ENCODE results near the gene RADIL.
A peak's percentile ranks its signal among the peaks of the same experiment; 100 is the strongest.

The RADIL gene

DNA sequence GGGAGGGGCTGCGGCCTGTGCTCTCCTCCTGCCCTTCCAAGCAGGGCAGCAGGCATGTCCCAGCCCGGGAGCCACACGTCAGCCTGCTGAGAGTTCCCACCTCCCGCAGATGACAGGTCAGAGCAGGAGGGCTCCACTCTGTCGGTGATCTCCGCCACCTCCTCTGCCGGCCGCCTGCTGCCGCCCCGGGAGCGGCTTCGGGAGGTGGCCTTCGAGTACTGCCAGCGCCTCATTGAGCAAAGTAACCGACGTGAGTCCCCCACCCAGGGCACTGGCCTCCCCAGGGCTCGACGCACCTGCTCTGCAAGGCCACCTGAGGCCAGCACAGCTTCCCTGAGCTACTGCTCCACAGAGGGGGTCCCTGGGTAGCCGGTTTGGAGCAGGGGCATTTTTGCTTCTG is 98.7 kb downstream of the RADIL start:
- Mint-ChIP-seq H3K4me1 (ENCODE audit: low read depth) (peaks cover 2% of the 10 kb centered on the region), H3K36me3 (ENCODE audit: low read depth) (peaks cover 73% of the 10 kb centered on the region), H3K27me3 (no peaks in the 10 kb centered on the region), H3K4me3 (no peak overlapping the region), H3K9me3 (no peaks in the 10 kb centered on the region), H3K27ac (no peak overlapping the region)
- DNase-seq, result no peak

DNA sequence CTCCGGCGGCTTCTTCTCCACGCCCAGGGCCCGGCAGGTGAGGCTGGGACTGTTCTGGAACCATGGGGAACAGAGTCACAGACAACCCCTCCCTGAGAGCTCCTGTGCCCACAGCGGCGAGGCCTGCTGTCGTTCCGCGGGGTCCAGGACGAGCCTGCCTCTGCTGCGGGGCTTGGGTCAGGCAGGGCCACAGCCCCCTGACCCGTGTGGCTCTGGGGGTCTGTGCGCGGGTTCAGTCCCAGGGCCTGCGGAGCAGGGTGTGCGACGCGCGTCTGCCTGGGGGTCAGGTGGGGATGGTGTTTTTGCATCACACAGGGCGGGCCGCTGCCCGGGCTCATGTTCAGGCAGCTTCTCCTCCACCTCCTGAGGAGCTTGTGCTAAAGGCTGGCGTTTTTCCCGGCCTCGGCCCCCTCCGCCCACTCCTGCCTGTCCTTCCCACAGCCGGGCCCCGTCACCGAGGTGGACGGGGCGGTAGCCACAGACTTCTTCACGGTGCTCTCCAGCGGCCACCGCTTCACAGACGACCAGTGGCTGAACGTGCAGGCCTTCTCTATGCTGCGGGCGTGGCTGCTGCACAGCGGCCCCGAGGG is 99.7 kb downstream of the RADIL start:
- Mint-ChIP-seq H3K9me3 (no peaks in the 10 kb centered on the region), H3K27me3 (no peaks in the 10 kb centered on the region), H3K27ac (no peak overlapping the region), H3K36me3 (ENCODE audit: low read depth) (peaks cover 69% of the 10 kb centered on the region), H3K4me3 (no peak overlapping the region), H3K4me1 (ENCODE audit: low read depth) (peaks cover 2% of the 10 kb centered on the region)
- DNase-seq, result no peak

- Mint-ChIP-seq H3K27ac (no peak overlapping the region), H3K36me3 (ENCODE audit: low read depth) (peaks cover 65% of the 10 kb centered on the region), H3K4me3 (no peak overlapping the region), H3K4me1 (ENCODE audit: low read depth) (peaks cover 4% of the 10 kb centered on the region), H3K9me3 (no peaks in the 10 kb centered on the region), H3K27me3 (no peaks in the 10 kb centered on the region)
- no peak for DNase-seq
Measured at GRCh38 chr7:4783292-4783652, 100.2 kb downstream of the RADIL start.

DNA sequence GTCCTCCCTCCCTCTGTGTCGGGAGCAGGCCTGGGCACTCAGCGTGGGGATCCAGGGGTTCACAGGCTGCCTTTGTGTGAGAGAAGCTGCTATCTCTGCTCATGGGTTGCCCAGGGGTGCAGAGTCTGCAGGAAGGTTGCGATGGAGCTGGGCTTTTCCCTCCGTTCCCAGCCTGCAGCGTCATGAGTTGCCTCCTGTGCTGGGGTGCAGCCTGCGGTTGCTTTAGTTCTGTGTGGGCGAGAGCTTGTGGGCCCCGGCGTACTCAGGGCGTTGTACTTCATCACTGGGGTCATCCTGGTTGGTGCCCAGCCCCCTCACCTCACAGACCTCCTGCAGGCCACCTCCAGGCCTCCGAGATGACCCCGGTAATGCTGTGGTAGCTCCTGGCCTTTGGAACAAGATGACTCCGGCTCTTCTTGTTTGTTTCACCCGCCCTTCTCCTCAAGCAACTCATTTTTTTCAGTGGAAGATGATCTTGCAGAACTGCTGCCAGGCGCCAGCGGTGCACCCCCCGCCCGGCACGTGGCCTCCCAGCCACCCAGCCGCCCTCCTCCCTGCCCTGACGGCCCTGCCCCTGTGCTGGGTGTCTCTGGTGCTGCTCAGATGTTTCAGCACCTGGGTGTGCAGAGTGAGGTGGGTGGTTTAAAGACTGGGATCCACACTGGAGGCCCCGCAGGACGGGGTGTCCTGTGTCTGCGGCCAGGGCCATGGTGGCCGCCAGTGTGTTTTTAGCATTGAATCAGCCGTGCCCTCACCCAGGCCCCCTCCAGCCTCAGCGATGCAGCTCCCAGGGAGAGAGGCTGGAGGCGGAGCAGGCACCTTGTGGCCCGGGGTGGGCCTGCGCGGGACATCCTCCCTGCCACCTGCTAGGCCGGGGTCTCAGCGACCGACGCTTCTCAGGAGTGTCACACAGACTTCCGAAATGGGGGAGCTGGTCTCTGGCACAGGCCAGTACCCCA is 100.9 kb downstream of the RADIL start:
- H3K4me1 Mint-ChIP-seq (ENCODE audit: low read depth), result peaks cover 11% of the 10 kb centered on the region
- no peaks in the 10 kb centered on the region for H3K27me3 Mint-ChIP-seq
- DNase-seq, result no peak
- H3K27ac Mint-ChIP-seq, result no peak overlapping the region
- peaks cover 66% of the 10 kb centered on the region for H3K36me3 Mint-ChIP-seq (ENCODE audit: low read depth)
- no peak overlapping the region for H3K4me3 Mint-ChIP-seq
- no peaks in the 10 kb centered on the region for H3K9me3 Mint-ChIP-seq

DNA sequence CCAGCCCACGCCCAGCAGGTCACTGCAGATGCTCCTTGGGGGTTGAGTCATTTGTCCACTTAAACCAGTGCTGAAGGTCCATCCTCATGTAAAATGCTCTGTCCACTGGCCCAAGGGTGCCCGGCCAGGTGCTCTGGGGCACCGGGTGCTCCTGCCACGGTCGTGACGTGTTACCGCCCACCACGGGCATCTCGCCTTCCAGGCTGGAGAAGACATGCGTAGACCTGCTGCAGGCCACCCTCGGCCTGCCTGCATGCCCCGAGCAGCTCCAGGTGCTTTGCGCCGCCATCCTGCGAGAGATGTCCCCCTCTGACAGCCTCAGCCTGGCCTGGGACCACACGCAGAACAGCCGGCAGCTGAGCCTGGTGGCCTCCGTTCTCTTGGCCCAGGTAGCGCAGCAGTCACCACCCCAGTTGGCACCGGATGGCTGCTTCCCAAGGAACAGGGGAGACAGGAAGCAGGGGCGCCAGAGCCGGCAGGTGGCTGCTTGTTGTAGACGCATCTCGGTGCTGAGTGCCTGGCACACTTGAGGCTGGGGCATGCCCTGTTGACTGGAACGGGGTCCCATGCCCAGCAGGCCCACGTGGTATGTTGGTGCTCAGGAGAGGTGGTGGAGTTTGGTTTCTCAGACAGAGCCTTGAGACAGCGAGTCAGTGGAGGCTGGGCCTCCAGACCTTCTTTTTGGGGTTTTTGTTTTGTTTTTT is 102.0 kb downstream of the RADIL start:
- H3K27me3 Mint-ChIP-seq, result no peaks in the 10 kb centered on the region
- peaks cover 19% of the 10 kb centered on the region for H3K4me1 Mint-ChIP-seq (ENCODE audit: low read depth)
- no peak overlapping the region for H3K27ac Mint-ChIP-seq
- H3K9me3 Mint-ChIP-seq, result no peaks in the 10 kb centered on the region
- DNase-seq, result no peak
- H3K36me3 Mint-ChIP-seq (ENCODE audit: low read depth), result peaks cover 65% of the 10 kb centered on the region
- no peak overlapping the region for H3K4me3 Mint-ChIP-seq

DNA sequence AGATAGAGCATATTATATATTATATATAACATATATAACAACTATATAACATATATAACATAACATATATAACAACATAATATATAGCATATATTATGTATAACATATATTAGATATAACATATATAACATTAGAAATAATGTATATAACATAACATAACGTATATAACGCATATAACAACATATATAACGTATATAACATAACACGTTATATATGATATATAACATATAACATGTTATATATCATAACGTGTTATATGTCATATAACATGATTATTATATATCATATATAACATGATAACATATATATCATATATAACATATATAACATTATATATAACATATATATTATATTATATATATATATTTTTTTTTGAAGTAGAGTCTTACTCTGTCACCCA is 104.4 kb downstream of the RADIL start:
- H3K9me3 Mint-ChIP-seq, result no peaks in the 10 kb centered on the region
- DNase-seq, result no peak
- H3K27ac Mint-ChIP-seq, result no peak overlapping the region
- H3K4me1 Mint-ChIP-seq (ENCODE audit: low read depth), result peaks cover 36% of the 10 kb centered on the region
- H3K36me3 Mint-ChIP-seq (ENCODE audit: low read depth), result peaks cover 62% of the 10 kb centered on the region
- H3K27me3 Mint-ChIP-seq, result no peaks in the 10 kb centered on the region
- no peak overlapping the region for H3K4me3 Mint-ChIP-seq

- H3K27me3 Mint-ChIP-seq, result no peaks in the 10 kb centered on the region
- H3K4me3 Mint-ChIP-seq, result peak overlapping the region; percentile 99
- no peaks in the 10 kb centered on the region for H3K9me3 Mint-ChIP-seq
- H3K36me3 Mint-ChIP-seq (ENCODE audit: low read depth), result peaks cover 57% of the 10 kb centered on the region
- no peak for DNase-seq
- peaks cover 41% of the 10 kb centered on the region for H3K4me1 Mint-ChIP-seq (ENCODE audit: low read depth)
- peak overlapping the region; percentile 99 for H3K27ac Mint-ChIP-seq
Measured at GRCh38 chr7:4775848-4776623, 107.5 kb downstream of the RADIL start.

DNA sequence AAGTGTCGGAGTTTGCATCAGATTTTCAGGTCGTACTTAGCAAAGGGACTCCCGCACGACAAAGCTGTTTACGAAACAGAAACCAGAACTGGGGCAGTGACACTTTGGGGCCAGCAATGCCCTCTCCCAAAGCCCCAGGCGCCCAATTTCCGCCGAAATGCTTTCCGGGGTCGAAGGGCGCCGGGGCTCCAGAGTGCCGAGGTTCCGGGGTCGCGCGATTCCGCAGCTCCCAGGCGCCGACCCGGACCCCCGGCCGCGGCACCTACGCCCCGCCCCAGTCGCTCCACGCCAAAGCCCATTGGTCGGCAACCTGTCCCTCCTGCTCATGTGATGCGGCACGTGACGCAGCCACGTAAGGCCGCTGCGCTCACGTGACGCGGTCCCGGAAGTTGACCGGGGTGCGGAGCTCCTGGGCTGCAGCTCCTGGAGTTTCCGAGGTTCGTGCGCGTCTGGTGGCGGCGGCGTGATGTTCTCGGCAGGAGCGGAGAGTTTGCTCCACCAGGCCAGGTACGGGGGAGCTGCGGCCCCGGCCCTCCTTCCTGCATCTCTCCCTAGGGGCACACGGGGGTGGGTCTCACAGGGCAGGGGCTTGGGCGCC is 108.2 kb downstream of the RADIL start, which contains the start of gene AP5Z1:
AP5Z1 (plus strand) TSS at position 374 of the 598 bp plus-strand sequence; CDS start at position 467, 93 bp downstream.
- Mint-ChIP-seq H3K27me3 (no peaks in the 10 kb centered on the region), H3K36me3 (ENCODE audit: low read depth) (peaks cover 55% of the 10 kb centered on the region), H3K27ac (peak within 1 kb of the TSS; percentile 99), H3K9me3 (no peaks in the 10 kb centered on the region), H3K4me3 (peak within 1 kb of the TSS; percentile 99), H3K4me1 (ENCODE audit: low read depth) (peaks cover 40% of the 10 kb centered on the region)
- peak; percentile 96 for DNase-seq

- H3K27ac Mint-ChIP-seq, result peak overlapping the region; percentile 99
Measured at GRCh38 chr7:4774658-4775249, 108.8 kb downstream of the RADIL start.

DNA sequence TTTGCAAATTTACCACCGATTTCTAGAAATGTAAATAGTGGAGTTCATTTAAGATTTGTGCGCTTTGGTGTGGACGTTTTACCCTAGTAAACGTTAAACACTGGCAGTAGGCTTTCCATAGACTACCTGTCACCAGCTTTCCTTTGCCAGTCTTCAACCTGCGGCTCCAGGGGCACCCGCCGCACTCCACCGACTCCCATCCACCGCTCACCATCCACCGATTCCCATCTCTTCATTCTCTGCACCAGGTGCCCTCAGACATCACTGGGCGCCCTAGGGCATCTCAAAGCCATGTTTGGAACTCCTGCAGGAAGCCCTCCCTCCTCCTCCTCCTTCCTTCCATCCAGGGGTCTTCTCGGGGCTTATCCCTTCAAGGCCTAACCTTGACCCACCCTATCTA is 109.5 kb downstream of the RADIL start:
- Mint-ChIP-seq H3K9me3 (no peaks in the 10 kb centered on the region), H3K36me3 (ENCODE audit: low read depth) (peaks cover 55% of the 10 kb centered on the region), H3K4me1 (ENCODE audit: low read depth) (peaks cover 45% of the 10 kb centered on the region)

More at GRCh38 chr7:4774658-4775249, 108.8 kb downstream of the RADIL start:
- DNase-seq, result no peak
- Mint-ChIP-seq H3K4me3 (peak overlapping the region; percentile 99), H3K36me3 (ENCODE audit: low read depth) (peaks cover 52% of the 10 kb centered on the region), H3K4me1 (ENCODE audit: low read depth) (peaks cover 42% of the 10 kb centered on the region), H3K9me3 (no peaks in the 10 kb centered on the region), H3K27me3 (no peaks in the 10 kb centered on the region)

DNA sequence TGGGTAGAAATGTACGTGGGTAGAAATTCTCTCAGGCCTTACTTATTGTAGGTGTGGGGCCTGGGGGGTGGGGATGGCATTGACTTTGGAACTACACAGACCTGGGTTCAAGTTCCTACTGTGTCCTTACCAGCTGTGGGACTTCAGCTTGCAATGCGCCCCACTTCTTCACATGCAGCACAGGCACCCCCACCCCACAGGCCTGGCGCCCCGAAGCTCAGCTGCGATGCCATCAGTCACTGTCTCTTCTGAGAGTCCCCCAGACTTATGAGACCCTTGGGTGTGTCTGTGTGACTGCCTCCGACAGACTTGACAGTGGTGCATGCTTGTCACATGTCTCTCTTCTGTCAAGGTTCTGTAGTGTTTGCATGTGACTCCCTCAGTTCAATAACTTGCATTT is 111.2 kb downstream of the RADIL start:
- no peak for DNase-seq
- H3K9me3 Mint-ChIP-seq, result no peaks in the 10 kb centered on the region
- H3K36me3 Mint-ChIP-seq (ENCODE audit: low read depth), result peaks cover 50% of the 10 kb centered on the region
- H3K4me3 Mint-ChIP-seq, result no peak overlapping the region
- H3K27ac Mint-ChIP-seq, result no peak overlapping the region
- H3K27me3 Mint-ChIP-seq, result no peaks in the 10 kb centered on the region
- H3K4me1 Mint-ChIP-seq (ENCODE audit: low read depth), result peaks cover 34% of the 10 kb centered on the region

More for the DNA sequence above, 109.5 kb downstream of the RADIL start:
- no peak for DNase-seq
- H3K27ac Mint-ChIP-seq, result peak overlapping the region; percentile 99
- no peaks in the 10 kb centered on the region for H3K27me3 Mint-ChIP-seq
- H3K4me3 Mint-ChIP-seq, result peak overlapping the region; percentile 99

- H3K9me3 Mint-ChIP-seq, result no peaks in the 10 kb centered on the region
- H3K4me1 Mint-ChIP-seq (ENCODE audit: low read depth), result peaks cover 30% of the 10 kb centered on the region
- no peak overlapping the region for H3K27ac Mint-ChIP-seq
- H3K36me3 Mint-ChIP-seq (ENCODE audit: low read depth), result peaks cover 51% of the 10 kb centered on the region
- no peaks in the 10 kb centered on the region for H3K27me3 Mint-ChIP-seq
- no peak overlapping the region for H3K4me3 Mint-ChIP-seq
- DNase-seq, result no peak
Measured at GRCh38 chr7:4771737-4772136, 111.8 kb downstream of the RADIL start.

DNA sequence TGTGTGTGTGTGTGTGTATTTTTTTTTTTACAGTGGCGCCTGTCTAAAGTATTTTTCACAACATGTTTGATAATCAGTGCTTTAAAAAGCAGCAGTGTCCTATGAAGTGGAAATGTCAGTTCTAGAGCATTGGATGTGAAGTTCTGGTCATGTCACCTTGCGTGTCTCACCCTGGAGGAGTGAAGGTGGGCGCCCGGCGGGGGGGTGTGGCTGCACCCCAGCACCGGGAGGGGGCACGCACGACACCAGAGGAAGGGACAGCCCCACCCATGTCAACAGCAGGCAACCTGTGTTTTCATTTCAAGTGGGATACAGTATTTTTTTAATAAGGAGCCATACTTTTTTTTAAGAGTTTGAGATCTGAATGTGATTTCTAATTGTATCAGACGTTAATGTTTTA is 112.6 kb downstream of the RADIL start:
- peaks cover 53% of the 10 kb centered on the region for H3K36me3 Mint-ChIP-seq (ENCODE audit: low read depth)
- H3K27ac Mint-ChIP-seq, result peak overlapping the region; percentile 75
- no peak overlapping the region for H3K4me3 Mint-ChIP-seq
- H3K27me3 Mint-ChIP-seq, result no peaks in the 10 kb centered on the region
- H3K4me1 Mint-ChIP-seq (ENCODE audit: low read depth), result peaks cover 24% of the 10 kb centered on the region
- DNase-seq, result no peak
- no peaks in the 10 kb centered on the region for H3K9me3 Mint-ChIP-seq

All from activated T-cell treated with anti-CD3 and anti-CD28 coated beads, Interleukin-2, amount 50 U/mL, for 24 hours (primary cell).